SK-N-MC (cell line): ENCODE measurements around the gene TRPM2.

Experiments used
- EZH2 ChIP-seq: fragments of 200-600 bp; sonication (generic); IDR thresholded peaks from one replicate; pipeline ENCODE4 v1.6.1; 2017; ENCODE audit warnings: antibody characterized with exemption
- POLR2AphosphoS5 ChIP-seq: IDR thresholded peaks from 2 replicates; pipeline ENCODE4 v1.6.1; 2012; ENCODE audit warnings: mild to moderate bottlenecking, low read depth, low read length, borderline replicate concordance

- TF ChIP-seq POLR2AphosphoS5 = no peak
- TF ChIP-seq EZH2 = no peak
Observed at GRCh38 chr21:44461005-44461404, 107.6 kb downstream of the TRPM2 start.
